Neuronal stem cell (in vitro differentiated cells): Measurements from ENCODE around the gene AADACL4.
A peak's percentile ranks its signal among the peaks of the same experiment; 100 is the strongest.
"Not testable (repeated sequence)": the region's sequence is repeated elsewhere in the genome, so short reads cannot be mapped to it uniquely, and the experiment has no call there.

Source experiments
- DNase-seq: peaks from one replicate; pipeline ENCODE4 v3.0.0-alpha.2; 2013; ENCODE audit warnings: low spot score
- H2AFZ ChIP-seq: one replicate; pipeline ENCODE4 v1.6.1; 2013; ENCODE audit warnings: mild to moderate bottlenecking, low read length, inconsistent platforms
- H2AK5ac ChIP-seq: 2 replicates; pipeline ENCODE4 v1.6.1; 2013; ENCODE audit warnings: low read depth, mild to moderate bottlenecking, inconsistent platforms, low read length, moderate library complexity, mixed read lengths
- H2BK120ac ChIP-seq: 2 replicates; pipeline ENCODE4 v1.6.1; 2013; ENCODE audit warnings: low read depth, mild to moderate bottlenecking, inconsistent platforms, low read length, moderate library complexity, mixed read lengths
- H2BK12ac ChIP-seq: one replicate; pipeline ENCODE4 v1.6.1; 2013; ENCODE audit warnings: low read length, inconsistent platforms
- H2BK15ac ChIP-seq: 2 replicates; pipeline ENCODE4 v1.6.1; 2013; ENCODE audit warnings: mild to moderate bottlenecking, low read length, inconsistent platforms, mixed read lengths
- H2BK5ac ChIP-seq: one replicate; pipeline ENCODE4 v1.6.1; 2013; ENCODE audit warnings: inconsistent platforms, mild to moderate bottlenecking, low read length, moderate library complexity
- H3K14ac ChIP-seq: one replicate; pipeline ENCODE4 v1.6.1; 2013; ENCODE audit warnings: low read length, inconsistent platforms
- H3K18ac ChIP-seq: 2 replicates; pipeline ENCODE4 v1.6.1; 2013; ENCODE audit warnings: low read length, inconsistent platforms
- H3K23ac ChIP-seq: 2 replicates; pipeline ENCODE4 v1.6.1; 2013; ENCODE audit warnings: low read depth, mild to moderate bottlenecking, mixed read lengths, low read length, inconsistent platforms; ENCODE audit not compliant: poor library complexity
- H3K27ac ChIP-seq: replicated peaks from 3 replicates; pipeline ENCODE4 v1.5.1; 2013; ENCODE audit warnings: low read length, inconsistent platforms
- H3K27me3 ChIP-seq, 3 experiments: 2 replicates each; pipeline ENCODE4 v1.6.1; 2013; ENCODE audit warnings: low read length in 3 of 3, mild to moderate bottlenecking in 2 of 3, inconsistent platforms in 1 of 3, low read depth in 1 of 3, mixed read lengths in 1 of 3, moderate library complexity in 1 of 3; ENCODE audit not compliant: control insufficient read depth in 3 of 3, insufficient read depth in 3 of 3
- H3K36me3 ChIP-seq, 2 donors: replicated peaks in 1 of 2; 2 replicates each; pipeline ENCODE4 v1.6.1; 2013; ENCODE audit warnings: low read length in 2 of 2; ENCODE audit not compliant: control insufficient read depth in 2 of 2, insufficient read depth in 2 of 2
- H3K4ac ChIP-seq: 2 replicates; pipeline ENCODE4 v1.6.1; 2013; ENCODE audit warnings: inconsistent platforms, mild to moderate bottlenecking, low read length, moderate library complexity
- H3K4me1 ChIP-seq, 2 donors: 1 replicate in 1 of 2; 2 replicates in 1 of 2; pipeline ENCODE4 v1.6.1; 2013; ENCODE audit warnings: low read length in 2 of 2, low read depth in 1 of 2; ENCODE audit not compliant: control insufficient read depth in 2 of 2, insufficient read depth in 1 of 2
- H3K4me2 ChIP-seq: one replicate; pipeline ENCODE4 v1.6.1; 2013; ENCODE audit warnings: mild to moderate bottlenecking, low read length, inconsistent platforms; ENCODE audit not compliant: insufficient read depth, poor library complexity, severe bottlenecking
- H3K4me3 ChIP-seq, 2 donors: 2 replicates each; pipeline ENCODE4 v1.5.1; 2013; ENCODE audit warnings: low read length in 2 of 2, mild to moderate bottlenecking in 2 of 2, inconsistent platforms in 1 of 2, moderate library complexity in 1 of 2
- H3K79me1 ChIP-seq: one replicate; pipeline ENCODE4 v1.6.1; 2013; ENCODE audit warnings: low read depth, mild to moderate bottlenecking, inconsistent platforms, low read length, moderate library complexity
- H3K9ac ChIP-seq: one replicate; pipeline ENCODE4 v1.6.1; 2013; ENCODE audit warnings: mild to moderate bottlenecking, low read depth, low read length, inconsistent platforms; ENCODE audit not compliant: poor library complexity
- H3K9me3 ChIP-seq, 2 donors: replicated peaks in 1 of 2; 2 replicates each; pipeline versions ENCODE3 to v1.6.1; 2013; ENCODE audit warnings: low read length in 2 of 2, mild to moderate bottlenecking in 2 of 2, inconsistent platforms in 1 of 2, low read depth in 1 of 2, mixed read lengths in 1 of 2, moderate library complexity in 1 of 2; ENCODE audit not compliant: control insufficient read depth in 2 of 2, insufficient read depth in 1 of 2
- H4K8ac ChIP-seq: one replicate; pipeline ENCODE4 v1.6.1; 2013; ENCODE audit warnings: low read depth, mild to moderate bottlenecking, inconsistent platforms, low read length, moderate library complexity
- H4K91ac ChIP-seq: one replicate; pipeline ENCODE4 v1.6.1; 2013; ENCODE audit warnings: low read length, low read depth, mild to moderate bottlenecking, inconsistent platforms; ENCODE audit not compliant: poor library complexity
- WGBS, 2 donors: extraction: QIAGEN DNeasy Blood & Tissue Kit; methylation state at CpG; one replicate each; pipeline ENCODE4 v1.1.7; 2013; ENCODE audit warnings: missing lambda C conversion rate in 2 of 2, mixed read lengths in 1 of 2; ENCODE audit not compliant: insufficient read length in 2 of 2, insufficient replicate concordance in 1 of 2; ENCODE audit errors: extremely low coverage in 2 of 2; 5-methylcytosine and 5-hydroxymethylcytosine counted together

Gene AADACL4

DNA sequence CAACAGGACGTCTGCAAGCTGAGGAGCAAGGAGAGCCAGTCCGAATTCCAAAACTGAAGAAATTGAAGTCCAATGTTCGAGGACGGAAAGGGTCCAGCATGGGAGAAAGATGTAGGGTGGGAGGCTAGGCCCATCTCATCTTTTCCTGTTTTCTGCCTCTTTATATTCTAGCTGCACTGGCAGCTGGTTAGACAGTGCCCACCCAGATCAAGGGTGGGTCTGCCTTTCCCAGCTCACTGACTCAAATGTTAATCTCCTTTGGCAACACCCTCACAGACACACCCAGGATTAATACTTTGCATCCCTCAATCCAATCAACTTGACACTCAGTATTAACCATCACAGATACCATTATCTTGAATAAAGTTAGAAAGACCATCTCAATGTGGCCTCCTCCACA is 32.2 kb downstream of the AADACL4 start:
- H3K27me3 ChIP-seq, H3K18ac ChIP-seq: not testable (repeated sequence)

GRCh38 chr1:12677565-12677964 is 33.7 kb downstream of the AADACL4 start:
- no peak overlapping the region for H2BK120ac ChIP-seq
- no CpG with 5 or more reads among the region's 1 CpG for WGBS, 2 donors
- H3K9me3 ChIP-seq = peaks cover 0 to 2% of the 10 kb centered on the region in 2 donors
- no peak overlapping the region for H3K9ac ChIP-seq
- H3K4me1 ChIP-seq = no peaks in the 10 kb centered on the region
- H3K36me3 ChIP-seq = no peaks in the 10 kb centered on the region
- no peak overlapping the region for H3K14ac ChIP-seq
- no peak overlapping the region for H3K18ac ChIP-seq
- no peak overlapping the region for H3K4ac ChIP-seq
- H2AFZ ChIP-seq = no peak overlapping the region
- H2BK12ac ChIP-seq = no peak overlapping the region
- no peaks in the 10 kb centered on the region for H3K79me1 ChIP-seq
- H4K8ac ChIP-seq = no peak overlapping the region
- H3K27ac ChIP-seq = no peak overlapping the region
- no peak overlapping the region for H3K4me2 ChIP-seq
- no peak overlapping the region for H2BK15ac ChIP-seq
- no peak overlapping the region for H3K4me3 ChIP-seq
- no peak overlapping the region for H2BK5ac ChIP-seq
- DNase-seq = no peak
- no peak overlapping the region for H3K23ac ChIP-seq
- H4K91ac ChIP-seq = no peak overlapping the region
- no peaks in the 10 kb centered on the region for H3K27me3 ChIP-seq
- H2AK5ac ChIP-seq = no peak overlapping the region

More for the DNA sequence above, 32.2 kb downstream of the AADACL4 start:
- H2AK5ac ChIP-seq, H3K4me1 ChIP-seq, DNase-seq, H3K27ac ChIP-seq, H4K8ac ChIP-seq, H3K4me2 ChIP-seq, H3K79me1 ChIP-seq, H2AFZ ChIP-seq, H3K9me3 ChIP-seq, H2BK12ac ChIP-seq, H3K9ac ChIP-seq, H4K91ac ChIP-seq, H2BK5ac ChIP-seq, H2BK15ac ChIP-seq, H3K36me3 ChIP-seq, H3K4ac ChIP-seq, H3K23ac ChIP-seq, H3K4me3 ChIP-seq, H2BK120ac ChIP-seq, H3K14ac ChIP-seq: not testable (repeated sequence)
- no CpG with 5 or more reads among the region's 4 CpGs for WGBS, 2 donors

DNA sequence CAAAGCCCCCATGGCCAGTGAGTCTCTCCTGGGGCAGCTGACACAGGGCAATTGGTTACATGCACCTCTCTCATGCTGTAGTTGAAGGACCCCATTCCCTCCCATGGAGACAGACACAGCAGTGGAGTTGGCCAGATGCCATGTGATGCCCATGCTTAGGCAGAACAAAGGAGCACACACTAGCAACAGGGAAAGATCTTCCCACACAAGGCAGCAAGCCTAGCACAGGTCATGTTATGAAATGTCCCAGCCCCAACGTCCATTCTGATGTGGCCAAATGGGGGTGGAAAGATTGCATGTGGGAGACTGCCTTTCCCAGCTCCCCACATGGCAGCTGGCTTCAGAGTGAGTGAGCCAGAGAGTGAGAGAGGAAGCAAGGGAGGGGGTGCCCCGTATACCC is 34.5 kb downstream of the AADACL4 start:
- H3K27ac ChIP-seq = no peak overlapping the region
- peak overlapping the region; percentile 25 for H3K14ac ChIP-seq
- no peak for DNase-seq
- H3K18ac ChIP-seq = no peak overlapping the region
- no peaks in the 10 kb centered on the region for H3K4me1 ChIP-seq
- H2BK15ac ChIP-seq = no peak overlapping the region
- H2AK5ac ChIP-seq = no peak overlapping the region
- no peak overlapping the region for H2AFZ ChIP-seq
- no peak overlapping the region for H3K9ac ChIP-seq
- peaks cover 0 to 2% of the 10 kb centered on the region in 2 donors for H3K9me3 ChIP-seq
- no peak overlapping the region for H2BK12ac ChIP-seq
- H3K36me3 ChIP-seq = no peaks in the 10 kb centered on the region
- WGBS, 2 donors = no CpG with 5 or more reads among the region's 2 CpGs
- H3K23ac ChIP-seq = no peak overlapping the region
- H3K4ac ChIP-seq = no peak overlapping the region
- H2BK5ac ChIP-seq = no peak overlapping the region
- no peak overlapping the region for H4K8ac ChIP-seq
- H3K79me1 ChIP-seq = no peaks in the 10 kb centered on the region
- H3K4me2 ChIP-seq = no peak overlapping the region
- no peaks in the 10 kb centered on the region for H3K27me3 ChIP-seq
- H4K91ac ChIP-seq = no peak overlapping the region
- H3K4me3 ChIP-seq = no peak overlapping the region
- no peak overlapping the region for H2BK120ac ChIP-seq

DNA sequence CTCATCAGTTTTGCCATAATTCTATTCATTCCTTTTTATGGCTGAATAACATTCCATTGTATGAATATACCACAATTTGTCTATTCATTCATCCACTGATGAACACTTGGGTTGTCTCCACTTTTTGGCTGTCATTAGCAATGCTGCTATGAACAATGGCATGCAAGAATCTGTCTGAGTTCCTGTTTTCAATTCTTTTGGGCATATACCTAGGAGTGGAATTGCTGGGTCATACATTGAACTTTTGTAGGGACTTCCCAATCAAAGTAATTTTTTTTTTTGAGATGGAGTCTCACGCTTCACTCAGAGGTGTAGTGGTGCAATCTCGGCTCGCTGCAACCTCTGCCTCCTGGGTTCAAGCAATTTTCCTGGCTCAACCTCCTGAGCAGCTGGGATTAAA is 34.9 kb downstream of the AADACL4 start:
- Histone ChIP-seq H3K79me1 (no peaks in the 10 kb centered on the region), H2BK5ac (no peak overlapping the region), H2BK120ac (no peak overlapping the region), H2BK15ac (no peak overlapping the region), H3K9ac (no peak overlapping the region), H3K4ac (no peak overlapping the region), H3K4me3 (no peak overlapping the region), H3K27ac (no peak overlapping the region), H3K27me3 (no peaks in the 10 kb centered on the region), H3K14ac (no peak overlapping the region), H4K8ac (no peak overlapping the region), H2AK5ac (no peak overlapping the region), H3K36me3 (no peaks in the 10 kb centered on the region), H4K91ac (no peak overlapping the region), H3K9me3 (peaks cover 0 to 2% of the 10 kb centered on the region in 2 donors), H3K4me2 (no peak overlapping the region), H2BK12ac (no peak overlapping the region), H3K18ac (no peak overlapping the region), H3K23ac (no peak overlapping the region), H3K4me1 (no peaks in the 10 kb centered on the region), H2AFZ (no peak overlapping the region)
- DNase-seq = no peak
- no CpG with 5 or more reads among the region's 3 CpGs for WGBS, 2 donors
